ENCODE results near the gene RPH3AL. TPM values are rescaled to one million over a fixed set of nuclear protein-coding genes. Genes with fewer than 3 reads are reported as not detected.

Gene RPH3AL
- total and polyA plus RNA-seq, 2 donors, result 2.6 to 3.2 TPM

- DNase-seq (ENCODE audit: low read depth in 6 of 9, low spot score in 9 of 9), result peak in 1 of 9 donors; percentile 44
- WGBS, result 51% methylated on average over 23 of the region's 23 CpGs
- peaks cover 0 to 21% of the 10 kb centered on the region in 2 donors for H3K4me1 ChIP-seq (ENCODE audit: control insufficient read depth in 2 of 2, insufficient read depth in 2 of 2, low read length in 2 of 2)
Measured at GRCh38 chr17:333626-334396, 18.8 kb downstream of the RPH3AL start.

GRCh38 chr17:332558-333322, 19.9 kb downstream of the RPH3AL start:
- 93% methylated on average over 34 of the region's 34 CpGs for WGBS
- H3K4me1 ChIP-seq (ENCODE audit: control insufficient read depth in 2 of 2, insufficient read depth in 2 of 2, low read length in 2 of 2), result peaks cover 0 to 21% of the 10 kb centered on the region in 2 donors
- H3K27ac ChIP-seq (ENCODE audit: low read depth in 1 of 2, low read length in 1 of 2), result peak overlapping the region in 1 of 2 donors; percentile 65
- H3K27me3 ChIP-seq (ENCODE audit: control insufficient read depth in 2 of 2, insufficient read depth in 1 of 2, low read length in 1 of 2), result peaks cover 4 to 33% of the 10 kb centered on the region in 2 donors
- H3K9me3 ChIP-seq (ENCODE audit: control insufficient read depth in 2 of 2, insufficient read depth in 1 of 2, low read length in 1 of 2), result no peaks in the 10 kb centered on the region
- no peak overlapping the region for H3K4me3 ChIP-seq (ENCODE audit: low read length in 2 of 2)
- no peak for DNase-seq (ENCODE audit: low read depth in 6 of 9, low spot score in 9 of 9)
- no peaks in the 10 kb centered on the region for H3K36me3 ChIP-seq (ENCODE audit: control insufficient read depth in 2 of 2, insufficient read depth in 2 of 2, low read length in 1 of 2)

More at GRCh38 chr17:333626-334396, 18.8 kb downstream of the RPH3AL start:
- Histone ChIP-seq H3K27ac (ENCODE audit: low read depth in 1 of 2, low read length in 1 of 2) (peak overlapping the region in 1 of 2 donors; percentile 2), H3K36me3 (ENCODE audit: control insufficient read depth in 2 of 2, insufficient read depth in 2 of 2, low read length in 1 of 2) (no peaks in the 10 kb centered on the region), H3K27me3 (ENCODE audit: control insufficient read depth in 2 of 2, insufficient read depth in 1 of 2, low read length in 1 of 2) (peaks cover 4 to 33% of the 10 kb centered on the region in 2 donors), H3K9me3 (ENCODE audit: control insufficient read depth in 2 of 2, insufficient read depth in 1 of 2, low read length in 1 of 2) (no peaks in the 10 kb centered on the region), H3K4me3 (ENCODE audit: low read length in 2 of 2) (no peak overlapping the region)

DNA sequence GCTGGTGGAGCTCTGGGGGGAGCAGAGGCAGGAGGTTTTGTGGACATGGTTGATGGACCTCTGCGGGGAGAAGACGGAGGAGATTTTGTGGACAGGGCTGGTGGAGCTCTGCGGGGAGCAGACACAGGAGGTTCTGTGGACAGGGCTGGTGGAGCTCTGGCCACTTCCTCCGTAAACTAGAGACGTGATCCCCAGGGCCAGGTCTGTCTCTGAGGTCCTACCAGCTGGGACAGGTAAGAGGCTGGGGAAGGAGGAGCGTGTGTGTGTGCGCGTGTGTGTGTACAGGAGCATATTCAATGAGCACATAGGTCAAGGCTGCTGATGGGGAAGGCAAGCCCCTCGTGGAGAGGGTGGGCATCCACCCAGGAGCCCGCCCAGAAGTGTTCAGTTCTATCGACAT, 20.6 kb downstream of the RPH3AL start:
- peaks cover 0 to 21% of the 10 kb centered on the region in 2 donors for H3K4me1 ChIP-seq (ENCODE audit: control insufficient read depth in 2 of 2, insufficient read depth in 2 of 2, low read length in 2 of 2)
- no peak overlapping the region for H3K27ac ChIP-seq (ENCODE audit: low read depth in 1 of 2, low read length in 1 of 2)
- H3K9me3 ChIP-seq (ENCODE audit: control insufficient read depth in 2 of 2, insufficient read depth in 1 of 2, low read length in 1 of 2), result no peaks in the 10 kb centered on the region
- WGBS, result 96% methylated on average over 11 of the region's 11 CpGs
- no peak for DNase-seq (ENCODE audit: low read depth in 6 of 9, low spot score in 9 of 9)
- H3K27me3 ChIP-seq (ENCODE audit: control insufficient read depth in 2 of 2, insufficient read depth in 1 of 2, low read length in 1 of 2), result peaks cover 4 to 33% of the 10 kb centered on the region in 2 donors
- H3K4me3 ChIP-seq (ENCODE audit: low read length in 2 of 2), result no peak overlapping the region
- H3K36me3 ChIP-seq (ENCODE audit: control insufficient read depth in 2 of 2, insufficient read depth in 2 of 2, low read length in 1 of 2), result no peaks in the 10 kb centered on the region

DNA sequence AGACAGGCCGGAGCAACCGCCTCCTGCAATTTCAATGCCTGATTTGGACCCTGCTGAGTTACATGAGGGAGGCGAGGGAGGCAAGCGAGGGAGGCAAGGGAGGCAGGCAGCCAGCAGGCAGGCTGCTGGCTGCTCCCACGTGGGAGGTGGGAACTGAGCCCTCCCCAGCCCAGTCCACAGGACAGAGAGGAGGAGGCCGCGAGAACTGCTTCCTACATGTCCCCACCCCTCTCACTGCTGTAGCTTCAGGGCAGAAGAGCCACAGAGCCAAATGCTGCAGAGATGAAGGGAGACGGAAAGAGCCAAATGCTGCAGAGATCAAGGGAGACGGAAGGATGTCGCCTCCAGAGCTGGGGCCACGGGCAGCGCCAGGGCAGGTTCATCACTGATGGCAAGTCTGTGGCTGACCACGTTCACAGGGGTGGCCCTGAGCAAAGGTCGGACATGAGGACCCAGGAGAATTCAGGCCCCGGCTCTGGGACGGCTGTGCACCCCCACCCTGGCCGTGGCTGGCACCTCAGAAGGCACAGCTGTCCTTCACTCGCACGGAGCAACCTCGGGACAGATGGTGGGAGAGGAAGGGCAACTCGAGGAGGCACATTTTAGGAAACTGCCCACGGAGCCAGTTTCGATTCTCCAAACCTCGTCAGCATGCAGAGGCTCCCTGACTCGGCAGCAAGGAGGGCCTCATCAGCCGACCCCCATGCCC, 21.5 kb downstream of the RPH3AL start:
- no peaks in the 10 kb centered on the region for H3K9me3 ChIP-seq (ENCODE audit: control insufficient read depth in 2 of 2, insufficient read depth in 1 of 2, low read length in 1 of 2)
- peaks cover 0 to 17% of the 10 kb centered on the region in 2 donors for H3K4me1 ChIP-seq (ENCODE audit: control insufficient read depth in 2 of 2, insufficient read depth in 2 of 2, low read length in 2 of 2)
- no peak overlapping the region for H3K4me3 ChIP-seq (ENCODE audit: low read length in 2 of 2)
- H3K36me3 ChIP-seq (ENCODE audit: control insufficient read depth in 2 of 2, insufficient read depth in 2 of 2, low read length in 1 of 2), result no peaks in the 10 kb centered on the region
- WGBS, result 70% methylated on average over 26 of the region's 26 CpGs
- H3K27me3 ChIP-seq (ENCODE audit: control insufficient read depth in 2 of 2, insufficient read depth in 1 of 2, low read length in 1 of 2), result peaks cover 4 to 33% of the 10 kb centered on the region in 2 donors
- peak in 3 of 9 donors; percentile 25 to 70 (median 33) for DNase-seq (ENCODE audit: low read depth in 6 of 9, low spot score in 9 of 9)
- no peak overlapping the region for H3K27ac ChIP-seq (ENCODE audit: low read depth in 1 of 2, low read length in 1 of 2)

GRCh38 chr17:329784-330420, 22.7 kb downstream of the RPH3AL start:
- H3K27me3 ChIP-seq (ENCODE audit: control insufficient read depth in 2 of 2, insufficient read depth in 1 of 2, low read length in 1 of 2), result peaks cover 2 to 23% of the 10 kb centered on the region in 2 donors
- no peak overlapping the region for H3K27ac ChIP-seq (ENCODE audit: low read depth in 1 of 2, low read length in 1 of 2)
- no peak overlapping the region for H3K4me3 ChIP-seq (ENCODE audit: low read length in 2 of 2)
- DNase-seq (ENCODE audit: low read depth in 6 of 9, low spot score in 9 of 9), result no peak
- no peaks in the 10 kb centered on the region for H3K9me3 ChIP-seq (ENCODE audit: control insufficient read depth in 2 of 2, insufficient read depth in 1 of 2, low read length in 1 of 2)
- WGBS, result 59% methylated on average over 8 of the region's 8 CpGs
- H3K36me3 ChIP-seq (ENCODE audit: control insufficient read depth in 2 of 2, insufficient read depth in 2 of 2, low read length in 1 of 2), result no peaks in the 10 kb centered on the region
- peaks cover 0 to 16% of the 10 kb centered on the region in 2 donors for H3K4me1 ChIP-seq (ENCODE audit: control insufficient read depth in 2 of 2, insufficient read depth in 2 of 2, low read length in 2 of 2)

DNA sequence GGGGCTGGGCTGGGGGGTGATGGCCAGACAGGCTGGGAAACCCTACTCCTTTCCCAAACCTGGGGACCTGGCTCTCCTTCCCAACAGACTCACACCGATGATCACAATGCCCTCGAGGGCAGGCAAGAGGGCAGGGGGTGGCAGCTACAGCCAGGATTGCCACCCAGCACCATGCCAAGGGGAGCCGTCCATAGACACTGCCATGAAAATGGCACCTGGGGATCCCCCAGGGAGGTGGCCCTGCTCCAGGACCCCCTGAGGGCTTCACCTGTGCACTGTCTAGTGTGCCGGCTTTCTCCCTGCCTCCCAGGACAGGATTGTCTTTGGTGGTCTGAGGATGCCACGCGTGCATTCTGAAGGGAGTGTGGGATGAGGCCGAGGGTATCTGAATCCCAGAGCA, 24.6 kb downstream of the RPH3AL start:
- Histone ChIP-seq H3K4me3 (ENCODE audit: low read length in 2 of 2) (no peak overlapping the region), H3K27ac (ENCODE audit: low read depth in 1 of 2, low read length in 1 of 2) (no peak overlapping the region), H3K9me3 (ENCODE audit: control insufficient read depth in 2 of 2, insufficient read depth in 1 of 2, low read length in 1 of 2) (no peaks in the 10 kb centered on the region), H3K4me1 (ENCODE audit: control insufficient read depth in 2 of 2, insufficient read depth in 2 of 2, low read length in 2 of 2) (peaks cover 0 to 16% of the 10 kb centered on the region in 2 donors), H3K27me3 (ENCODE audit: control insufficient read depth in 2 of 2, insufficient read depth in 1 of 2, low read length in 1 of 2) (peaks cover 2 to 12% of the 10 kb centered on the region in 2 donors), H3K36me3 (ENCODE audit: control insufficient read depth in 2 of 2, insufficient read depth in 2 of 2, low read length in 1 of 2) (no peaks in the 10 kb centered on the region)
- no peak for DNase-seq (ENCODE audit: low read depth in 6 of 9, low spot score in 9 of 9)
- 97% methylated on average over 7 of the region's 7 CpGs for WGBS

GRCh38 chr17:327296-327695, 25.3 kb downstream of the RPH3AL start:
- WGBS, result 97% methylated on average over 11 of the region's 11 CpGs
- no peak overlapping the region for H3K4me3 ChIP-seq (ENCODE audit: low read length in 2 of 2)
- H3K4me1 ChIP-seq (ENCODE audit: control insufficient read depth in 2 of 2, insufficient read depth in 2 of 2, low read length in 2 of 2), result peaks cover 0 to 16% of the 10 kb centered on the region in 2 donors
- no peaks in the 10 kb centered on the region for H3K9me3 ChIP-seq (ENCODE audit: control insufficient read depth in 2 of 2, insufficient read depth in 1 of 2, low read length in 1 of 2)
- no peak overlapping the region for H3K27ac ChIP-seq (ENCODE audit: low read depth in 1 of 2, low read length in 1 of 2)
- no peak for DNase-seq (ENCODE audit: low read depth in 6 of 9, low spot score in 9 of 9)
- peaks cover 0 to 16% of the 10 kb centered on the region in 2 donors for H3K27me3 ChIP-seq (ENCODE audit: control insufficient read depth in 2 of 2, insufficient read depth in 1 of 2, low read length in 1 of 2)
- no peaks in the 10 kb centered on the region for H3K36me3 ChIP-seq (ENCODE audit: control insufficient read depth in 2 of 2, insufficient read depth in 2 of 2, low read length in 1 of 2)

GRCh38 chr17:326010-326621, 26.5 kb downstream of the RPH3AL start:
- Histone ChIP-seq H3K4me3 (ENCODE audit: low read length in 2 of 2) (no peak overlapping the region), H3K27me3 (ENCODE audit: control insufficient read depth in 2 of 2, insufficient read depth in 1 of 2, low read length in 1 of 2) (peaks cover 0 to 18% of the 10 kb centered on the region in 2 donors), H3K36me3 (ENCODE audit: control insufficient read depth in 2 of 2, insufficient read depth in 2 of 2, low read length in 1 of 2) (no peaks in the 10 kb centered on the region), H3K9me3 (ENCODE audit: control insufficient read depth in 2 of 2, insufficient read depth in 1 of 2, low read length in 1 of 2) (no peaks in the 10 kb centered on the region), H3K4me1 (ENCODE audit: control insufficient read depth in 2 of 2, insufficient read depth in 2 of 2, low read length in 2 of 2) (peaks cover 0 to 9% of the 10 kb centered on the region in 2 donors), H3K27ac (ENCODE audit: low read depth in 1 of 2, low read length in 1 of 2) (no peak overlapping the region)
- DNase-seq (ENCODE audit: low read depth in 6 of 9, low spot score in 9 of 9), result no peak
- WGBS, result 97% methylated on average over 21 of the region's 21 CpGs
